NCI-H526 treated with DMSO at 0.1 percent for 48 hours (cell line): ENCODE data around the gene GSN.

Source experiments
- DNase-seq: peaks from one replicate; lab custom pipeline; 2025; lab: John Stamatoyannopoulos, UW

The GSN gene

DNA sequence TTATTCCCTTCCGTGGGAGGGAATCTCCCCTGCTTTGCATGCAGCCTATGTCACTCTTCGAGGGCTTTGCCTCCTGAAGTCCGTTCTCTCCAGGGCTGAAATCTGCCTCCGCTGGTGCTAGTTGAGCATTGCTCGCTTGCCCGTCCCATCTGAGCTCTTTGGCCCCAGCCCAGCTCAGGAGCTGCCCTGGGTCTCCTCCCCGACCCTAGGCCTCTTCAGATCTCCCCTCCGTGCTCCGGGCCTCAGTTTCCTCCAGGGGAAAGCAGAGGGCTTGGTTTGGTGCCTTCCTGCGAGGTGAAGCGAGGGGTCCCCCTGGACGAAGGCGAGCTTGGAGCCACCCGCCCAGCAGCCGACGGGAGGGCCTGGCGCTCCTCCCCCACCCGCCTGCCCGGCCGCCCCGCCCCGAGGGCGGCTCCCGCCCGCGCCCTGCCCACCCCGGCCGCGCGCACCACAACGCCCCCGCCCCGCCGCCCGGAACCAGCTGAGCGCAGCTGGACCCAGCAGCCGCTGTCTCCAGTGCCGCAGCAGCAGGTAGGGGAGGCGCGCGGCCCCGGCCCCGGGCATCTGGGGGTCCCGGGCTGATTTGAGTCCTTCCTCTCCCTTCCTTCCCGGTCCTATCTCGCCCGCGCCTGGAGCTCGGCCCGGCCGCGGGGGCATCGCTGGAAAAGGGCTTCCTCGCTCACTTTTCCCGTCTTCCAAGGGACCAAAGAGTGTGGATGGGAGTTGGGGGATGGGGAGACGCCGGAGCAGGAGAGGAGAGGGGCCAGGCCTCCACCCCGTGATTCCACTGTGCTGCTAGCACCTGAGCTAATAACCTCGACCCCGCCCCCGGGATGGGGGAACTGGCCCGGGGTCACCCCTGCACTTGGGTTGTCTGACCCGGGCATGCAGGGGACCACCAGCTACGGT lies at the start of gene GSN:
TSS of gene GSN (plus strand) at position 474 of the 909 bp plus-strand sequence. CDS start 33,810 bp downstream, outside the sequence.
- no peak for DNase-seq

- DNase-seq: no peak
Measured at GRCh38 chr9:121218357-121219027, 49.5 kb upstream of the GSN start.

GRCh38 chr9:121219530-121219929 lies 48.4 kb upstream of the GSN start:
- DNase-seq: no peak

GRCh38 chr9:121220996-121221663 lies 46.8 kb upstream of the GSN start:
- DNase-seq: no peak

- DNase-seq: no peak
Measured at GRCh38 chr9:121221664-121222055, 46.3 kb upstream of the GSN start.

- no peak for DNase-seq
Measured at GRCh38 chr9:121222524-121223171, 45.3 kb upstream of the GSN start.

- no peak for DNase-seq
Measured at GRCh38 chr9:121225240-121225639, 42.7 kb upstream of the GSN start.

- DNase-seq: no peak
Measured at GRCh38 chr9:121226175-121226574, 41.8 kb upstream of the GSN start.

DNA sequence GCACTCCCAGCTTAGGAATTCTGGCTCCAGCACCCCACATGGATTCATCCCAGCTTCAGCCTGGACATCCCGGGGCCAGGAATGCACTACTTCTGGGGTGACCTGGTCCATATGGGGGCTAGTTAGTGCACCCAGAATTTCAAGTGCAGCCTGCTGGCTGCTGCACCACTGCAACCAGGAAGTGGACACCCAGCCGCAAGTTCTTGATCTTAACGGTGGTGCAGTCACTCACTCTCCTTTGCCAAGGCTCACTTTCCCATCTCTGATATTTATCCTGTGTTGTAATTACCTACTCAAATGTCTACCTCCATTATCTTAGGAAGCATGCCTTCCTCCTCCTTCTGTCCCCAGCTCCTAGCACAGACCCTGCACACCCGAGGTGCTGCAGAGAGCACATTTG lies 40.1 kb upstream of the GSN start:
- DNase-seq: no peak

DNA sequence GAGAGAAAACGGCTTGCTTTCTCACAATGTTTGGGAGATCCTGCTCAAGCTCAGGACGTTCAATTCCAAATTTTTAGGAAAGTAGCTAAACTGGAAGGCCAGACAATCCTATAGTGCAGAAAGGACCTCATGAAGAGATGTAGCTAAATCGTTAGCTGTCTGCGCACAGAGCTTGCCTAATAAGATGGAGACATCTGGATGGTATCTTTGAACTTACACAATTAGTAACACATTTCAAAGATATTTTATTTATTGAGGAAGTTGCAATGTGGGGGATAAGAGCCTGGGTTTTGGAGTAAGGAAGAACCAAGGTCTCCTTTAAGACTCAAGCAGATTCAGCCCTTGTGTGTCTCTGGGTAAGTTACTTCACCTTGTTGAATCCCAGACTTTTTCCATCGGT lies 37.7 kb upstream of the GSN start:
- no peak for DNase-seq

DNA sequence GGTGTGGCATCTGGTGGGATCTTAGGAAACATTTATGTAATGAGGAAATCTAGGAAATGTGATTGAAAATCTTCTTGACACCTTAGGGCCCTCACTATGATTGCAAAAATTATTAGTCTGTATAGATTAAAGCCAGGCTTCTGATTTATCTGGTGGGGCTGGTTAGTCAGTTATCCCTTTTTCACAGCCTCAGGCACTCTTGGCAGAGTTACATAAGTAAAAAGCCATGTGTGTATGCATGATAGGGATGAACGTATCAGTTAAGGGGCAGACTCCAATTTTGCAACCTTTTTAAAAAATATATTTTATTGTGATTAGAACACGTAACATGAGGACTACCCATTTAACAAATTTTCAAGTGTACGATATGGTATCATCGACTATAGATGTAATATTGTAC lies 35.7 kb upstream of the GSN start:
- DNase-seq: no peak

DNA sequence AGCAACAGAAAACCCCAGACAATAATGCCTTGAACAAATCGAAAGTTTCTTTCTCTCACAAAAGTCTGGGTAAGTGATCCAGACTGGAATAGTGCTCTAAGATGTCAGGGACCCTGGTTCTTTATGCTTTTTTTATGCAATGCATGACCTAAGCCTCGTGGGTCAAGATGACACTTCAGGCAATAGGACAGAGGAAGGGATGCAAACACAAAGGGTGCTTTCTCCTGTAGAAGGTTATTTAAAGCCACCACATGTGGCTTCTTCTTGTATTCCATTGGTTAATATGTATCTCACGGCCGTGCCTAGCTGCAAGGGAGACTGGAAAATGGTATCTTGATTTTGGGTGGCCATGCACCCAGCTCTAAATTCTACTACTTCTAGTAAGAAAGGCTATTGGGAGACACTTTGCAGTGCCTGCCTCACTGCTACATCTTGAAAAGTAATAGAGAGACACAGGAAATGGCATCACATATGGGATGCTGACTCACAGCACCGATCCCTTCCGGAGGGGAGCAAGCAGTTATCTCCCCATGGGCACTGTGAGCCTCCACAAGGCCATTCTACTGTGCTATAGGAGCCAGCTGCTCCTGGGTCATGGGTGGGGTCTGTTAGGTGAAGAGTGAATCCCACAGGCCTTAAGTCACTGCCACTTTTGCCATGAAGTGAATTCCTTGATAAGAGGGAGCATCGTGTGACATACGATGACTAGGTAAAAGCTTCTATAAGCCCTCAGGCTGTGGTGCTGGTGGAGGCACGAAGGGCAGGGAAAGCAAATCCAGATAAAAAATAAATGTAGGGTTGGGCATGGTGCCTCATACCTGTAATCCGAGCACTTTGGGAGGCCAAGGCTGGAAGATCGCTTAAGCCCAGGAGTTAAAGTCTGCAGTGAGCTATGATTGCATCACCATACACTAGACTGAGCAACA lies 33.8 kb upstream of the GSN start:
- DNase-seq: no peak

DNA sequence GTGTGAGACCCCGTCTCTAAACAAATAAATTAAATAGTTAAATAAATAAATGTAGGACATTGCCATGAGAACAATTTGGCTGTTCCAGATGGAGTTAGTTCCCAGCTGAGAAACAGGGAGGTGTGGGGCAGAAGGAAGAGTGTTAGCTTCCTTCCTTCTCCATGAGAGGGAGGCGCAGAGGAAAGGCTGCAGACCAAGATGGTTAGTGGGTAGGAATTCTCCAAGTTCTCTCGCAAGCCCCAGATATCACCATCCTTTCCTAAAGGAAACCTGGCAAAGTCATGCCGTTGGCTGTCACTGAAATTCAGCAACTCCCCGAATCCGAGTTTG lies 33.2 kb upstream of the GSN start:
- no peak for DNase-seq

- no peak for DNase-seq
Measured at GRCh38 chr9:121235512-121235911, 32.5 kb upstream of the GSN start.

DNA sequence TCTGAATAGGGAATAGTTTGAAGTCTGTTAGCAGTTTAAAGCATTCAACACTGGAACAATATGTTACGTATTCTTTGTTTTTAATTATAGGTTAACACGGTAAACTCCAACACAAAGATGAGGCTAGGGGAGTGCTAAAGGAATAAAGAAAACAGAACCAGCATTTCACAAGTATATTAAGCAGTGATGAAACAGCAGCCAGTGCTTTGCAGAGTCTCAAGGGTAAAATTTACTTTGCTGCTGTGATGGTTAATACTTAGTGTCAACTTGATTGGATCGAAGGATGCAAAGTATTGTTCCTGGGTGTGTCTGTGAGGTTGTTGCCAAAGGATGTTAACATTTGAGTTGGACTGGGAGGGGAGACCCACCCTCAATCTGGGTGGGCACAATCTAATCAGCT lies 30.0 kb upstream of the GSN start:
- no peak for DNase-seq

GRCh38 chr9:121239071-121239470 lies 28.9 kb upstream of the GSN start:
- DNase-seq: no peak

- no peak for DNase-seq
Measured at GRCh38 chr9:121239851-121240250, 28.1 kb upstream of the GSN start.

DNA sequence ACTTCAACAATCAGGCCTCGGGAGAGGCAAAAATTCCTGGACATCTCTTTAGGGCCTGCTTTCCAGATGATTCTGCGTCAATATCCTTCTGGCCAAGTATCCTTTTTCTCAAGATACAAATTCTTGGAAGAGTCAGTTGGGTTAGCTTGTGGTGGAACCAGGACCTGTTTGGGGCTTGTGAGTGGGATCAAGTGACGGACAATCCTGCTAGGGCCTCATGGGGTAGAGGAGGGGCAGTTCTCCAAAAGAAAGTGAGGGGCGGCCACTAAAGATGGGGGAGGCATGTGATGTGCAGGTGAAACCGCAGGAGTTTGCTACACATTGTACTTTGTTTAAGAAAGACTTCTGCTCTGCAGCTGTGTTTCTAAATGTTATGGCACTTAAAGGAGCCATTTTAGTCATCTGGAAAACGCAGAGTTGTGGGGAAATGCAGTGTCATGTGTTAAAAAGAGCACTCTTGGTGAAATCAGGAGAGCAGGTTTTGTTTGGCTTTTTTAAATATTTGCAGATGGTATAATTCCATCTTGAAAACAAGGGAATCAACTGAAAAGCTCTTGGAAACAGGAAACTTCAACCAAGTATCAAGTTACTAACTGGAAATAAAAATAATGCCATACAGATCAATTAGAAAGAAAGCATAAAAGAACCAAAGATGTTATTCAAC lies 27.4 kb upstream of the GSN start:
- no peak for DNase-seq

- DNase-seq: no peak
Measured at GRCh38 chr9:121242219-121242958, 25.6 kb upstream of the GSN start.

DNA sequence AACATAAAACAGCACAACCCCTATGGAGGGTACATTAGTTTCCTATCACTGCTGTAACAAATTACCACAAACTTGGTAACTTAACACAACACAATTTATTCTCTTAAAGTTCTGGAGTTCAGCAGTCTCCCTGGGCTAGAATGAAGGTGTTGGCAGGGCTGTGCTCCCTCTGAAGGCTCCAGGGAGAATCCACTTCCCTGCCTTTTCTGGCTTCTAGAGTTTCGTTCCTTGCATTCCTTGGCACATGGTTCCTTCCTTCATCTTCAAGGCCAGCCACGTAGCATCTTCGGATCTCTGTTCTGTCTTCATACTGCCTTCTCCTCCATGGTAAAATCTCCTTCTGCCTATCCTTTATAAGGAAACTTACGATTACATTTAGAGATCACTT lies 25.0 kb upstream of the GSN start:
- DNase-seq: no peak
